ENCODE results near the gene TTI1. TPM values are rescaled to one million over a fixed set of nuclear protein-coding genes. Genes with fewer than 3 reads are reported as not detected.
A peak's percentile ranks its signal among the peaks of the same experiment; 100 is the strongest.

Gene TTI1
- total and polyA plus RNA-seq, 2 of the 13 experiments (the other 11 are each of a cell fraction or from before 2014, with no cell fraction given) = 22.9 to 39.8 TPM

DNA sequence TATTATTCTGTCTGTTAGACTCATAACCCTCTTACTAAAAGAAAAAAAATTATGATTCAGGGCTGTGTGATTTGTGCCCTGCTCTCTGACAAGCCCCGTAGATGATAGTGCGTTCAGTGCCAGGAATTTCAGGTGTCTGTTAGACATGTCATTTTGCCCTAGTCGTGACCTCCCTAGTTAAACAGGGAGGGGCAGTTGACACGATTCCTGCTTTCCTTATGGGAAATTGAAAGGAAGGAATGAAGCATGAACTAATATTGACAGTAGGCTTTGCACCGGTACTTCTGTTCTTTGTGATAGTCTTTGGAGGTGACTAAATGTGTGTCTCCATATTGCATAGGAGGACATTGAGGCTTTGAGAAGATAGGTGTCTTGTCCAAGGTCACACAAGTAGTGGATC, 26.6 kb upstream of the TTI1 start (continued):
- TF ChIP-seq, protein P1, sequence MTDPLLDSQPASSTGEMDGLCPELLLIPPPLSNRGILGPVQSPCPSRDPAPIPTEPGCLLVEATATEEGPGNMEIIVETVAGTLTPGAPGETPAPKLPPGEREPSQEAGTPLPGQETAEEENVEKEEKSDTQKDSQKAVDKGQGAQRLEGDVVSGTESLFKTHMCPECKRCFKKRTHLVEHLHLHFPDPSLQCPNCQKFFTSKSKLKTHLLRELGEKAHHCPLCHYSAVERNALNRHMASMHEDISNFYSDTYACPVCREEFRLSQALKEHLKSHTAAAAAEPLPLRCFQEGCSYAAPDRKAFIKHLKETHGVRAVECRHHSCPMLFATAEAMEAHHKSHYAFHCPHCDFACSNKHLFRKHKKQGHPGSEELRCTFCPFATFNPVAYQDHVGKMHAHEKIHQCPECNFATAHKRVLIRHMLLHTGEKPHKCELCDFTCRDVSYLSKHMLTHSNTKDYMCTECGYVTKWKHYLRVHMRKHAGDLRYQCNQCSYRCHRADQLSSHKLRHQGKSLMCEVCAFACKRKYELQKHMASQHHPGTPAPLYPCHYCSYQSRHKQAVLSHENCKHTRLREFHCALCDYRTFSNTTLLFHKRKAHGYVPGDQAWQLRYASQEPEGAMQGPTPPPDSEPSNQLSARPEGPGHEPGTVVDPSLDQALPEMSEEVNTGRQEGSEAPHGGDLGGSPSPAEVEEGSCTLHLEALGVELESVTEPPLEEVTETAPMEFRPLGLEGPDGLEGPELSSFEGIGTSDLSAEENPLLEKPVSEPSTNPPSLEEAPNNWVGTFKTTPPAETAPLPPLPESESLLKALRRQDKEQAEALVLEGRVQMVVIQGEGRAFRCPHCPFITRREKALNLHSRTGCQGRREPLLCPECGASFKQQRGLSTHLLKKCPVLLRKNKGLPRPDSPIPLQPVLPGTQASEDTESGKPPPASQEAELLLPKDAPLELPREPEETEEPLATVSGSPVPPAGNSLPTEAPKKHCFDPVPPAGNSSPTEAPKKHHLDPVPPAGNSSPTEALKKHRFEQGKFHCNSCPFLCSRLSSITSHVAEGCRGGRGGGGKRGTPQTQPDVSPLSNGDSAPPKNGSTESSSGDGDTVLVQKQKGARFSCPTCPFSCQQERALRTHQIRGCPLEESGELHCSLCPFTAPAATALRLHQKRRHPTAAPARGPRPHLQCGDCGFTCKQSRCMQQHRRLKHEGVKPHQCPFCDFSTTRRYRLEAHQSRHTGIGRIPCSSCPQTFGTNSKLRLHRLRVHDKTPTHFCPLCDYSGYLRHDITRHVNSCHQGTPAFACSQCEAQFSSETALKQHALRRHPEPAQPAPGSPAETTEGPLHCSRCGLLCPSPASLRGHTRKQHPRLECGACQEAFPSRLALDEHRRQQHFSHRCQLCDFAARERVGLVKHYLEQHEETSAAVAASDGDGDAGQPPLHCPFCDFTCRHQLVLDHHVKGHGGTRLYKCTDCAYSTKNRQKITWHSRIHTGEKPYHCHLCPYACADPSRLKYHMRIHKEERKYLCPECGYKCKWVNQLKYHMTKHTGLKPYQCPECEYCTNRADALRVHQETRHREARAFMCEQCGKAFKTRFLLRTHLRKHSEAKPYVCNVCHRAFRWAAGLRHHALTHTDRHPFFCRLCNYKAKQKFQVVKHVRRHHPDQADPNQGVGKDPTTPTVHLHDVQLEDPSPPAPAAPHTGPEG (CRISPR knock-in tag; IDR thresholded peaks at IDR 0.05) = no peak
- TF ChIP-seq, protein P2, sequence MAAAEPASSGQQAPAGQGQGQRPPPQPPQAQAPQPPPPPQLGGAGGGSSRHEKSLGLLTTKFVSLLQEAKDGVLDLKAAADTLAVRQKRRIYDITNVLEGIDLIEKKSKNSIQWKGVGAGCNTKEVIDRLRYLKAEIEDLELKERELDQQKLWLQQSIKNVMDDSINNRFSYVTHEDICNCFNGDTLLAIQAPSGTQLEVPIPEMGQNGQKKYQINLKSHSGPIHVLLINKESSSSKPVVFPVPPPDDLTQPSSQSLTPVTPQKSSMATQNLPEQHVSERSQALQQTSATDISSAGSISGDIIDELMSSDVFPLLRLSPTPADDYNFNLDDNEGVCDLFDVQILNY (CRISPR knock-in tag; conservative IDR thresholded peaks at IDR 0.05) = no peak
- TF ChIP-seq ZNF136 (CRISPR knock-in tag; IDR thresholded peaks at IDR 0.05; ENCODE audit: low read depth) = no peak
- no peak for TF ChIP-seq JARID2 (CRISPR knock-in tag; IDR thresholded peaks at IDR 0.05; ENCODE audit: insufficient replicate concordance)
- TF ChIP-seq ZNF143 (CRISPR knock-in tag; IDR thresholded peaks at IDR 0.05) = no peak
- TF ChIP-seq MLLT10 (CRISPR knock-in tag; IDR thresholded peaks at IDR 0.05) = no peak
- peak; percentile 56; the same call in 1 of the 2 replicates for TF ChIP-seq NR2F2 (IDR thresholded peaks at IDR 0.05; ENCODE audit: borderline replicate concordance, low read depth)
- no peak for TF ChIP-seq SIX1 (CRISPR knock-in tag; IDR thresholded peaks at IDR 0.05; ENCODE audit: borderline replicate concordance)
- TF ChIP-seq ZNF678 (CRISPR knock-in tag; IDR thresholded peaks at IDR 0.05) = no peak
- TF ChIP-seq, protein P3, sequence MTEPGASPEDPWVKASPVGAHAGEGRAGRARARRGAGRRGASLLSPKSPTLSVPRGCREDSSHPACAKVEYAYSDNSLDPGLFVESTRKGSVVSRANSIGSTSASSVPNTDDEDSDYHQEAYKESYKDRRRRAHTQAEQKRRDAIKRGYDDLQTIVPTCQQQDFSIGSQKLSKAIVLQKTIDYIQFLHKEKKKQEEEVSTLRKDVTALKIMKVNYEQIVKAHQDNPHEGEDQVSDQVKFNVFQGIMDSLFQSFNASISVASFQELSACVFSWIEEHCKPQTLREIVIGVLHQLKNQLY (CRISPR knock-in tag; IDR thresholded peaks at IDR 0.05) = peak; percentile 57
- TF ChIP-seq RCOR2 (CRISPR knock-in tag; IDR thresholded peaks at IDR 0.05) = no peak; the same call in 1 of the 2 replicates
- no peak for TF ChIP-seq CHD4 (IDR thresholded peaks at IDR 0.05; ENCODE audit: borderline replicate concordance, low read length)
- TF ChIP-seq TP53 (CRISPR knock-in tag; conservative IDR thresholded peaks at IDR 0.05) = no peak
- no peak for TF ChIP-seq MEF2D (CRISPR knock-in tag; IDR thresholded peaks at IDR 0.05)
- no peak for TF ChIP-seq ZNF441 (CRISPR knock-in tag; IDR thresholded peaks at IDR 0.05; ENCODE audit: borderline replicate concordance)
- no peak for TF ChIP-seq ZNF30 (CRISPR knock-in tag; IDR thresholded peaks at IDR 0.05)
- no peak for TF ChIP-seq ZNF598 (CRISPR knock-in tag; IDR thresholded peaks at IDR 0.05; ENCODE audit: borderline replicate concordance)
- peak; percentile 39; the same call in 1 of the 2 replicates for TF ChIP-seq HNF4A (CRISPR knock-in tag; IDR thresholded peaks at IDR 0.05)
- TF ChIP-seq, protein P4, sequence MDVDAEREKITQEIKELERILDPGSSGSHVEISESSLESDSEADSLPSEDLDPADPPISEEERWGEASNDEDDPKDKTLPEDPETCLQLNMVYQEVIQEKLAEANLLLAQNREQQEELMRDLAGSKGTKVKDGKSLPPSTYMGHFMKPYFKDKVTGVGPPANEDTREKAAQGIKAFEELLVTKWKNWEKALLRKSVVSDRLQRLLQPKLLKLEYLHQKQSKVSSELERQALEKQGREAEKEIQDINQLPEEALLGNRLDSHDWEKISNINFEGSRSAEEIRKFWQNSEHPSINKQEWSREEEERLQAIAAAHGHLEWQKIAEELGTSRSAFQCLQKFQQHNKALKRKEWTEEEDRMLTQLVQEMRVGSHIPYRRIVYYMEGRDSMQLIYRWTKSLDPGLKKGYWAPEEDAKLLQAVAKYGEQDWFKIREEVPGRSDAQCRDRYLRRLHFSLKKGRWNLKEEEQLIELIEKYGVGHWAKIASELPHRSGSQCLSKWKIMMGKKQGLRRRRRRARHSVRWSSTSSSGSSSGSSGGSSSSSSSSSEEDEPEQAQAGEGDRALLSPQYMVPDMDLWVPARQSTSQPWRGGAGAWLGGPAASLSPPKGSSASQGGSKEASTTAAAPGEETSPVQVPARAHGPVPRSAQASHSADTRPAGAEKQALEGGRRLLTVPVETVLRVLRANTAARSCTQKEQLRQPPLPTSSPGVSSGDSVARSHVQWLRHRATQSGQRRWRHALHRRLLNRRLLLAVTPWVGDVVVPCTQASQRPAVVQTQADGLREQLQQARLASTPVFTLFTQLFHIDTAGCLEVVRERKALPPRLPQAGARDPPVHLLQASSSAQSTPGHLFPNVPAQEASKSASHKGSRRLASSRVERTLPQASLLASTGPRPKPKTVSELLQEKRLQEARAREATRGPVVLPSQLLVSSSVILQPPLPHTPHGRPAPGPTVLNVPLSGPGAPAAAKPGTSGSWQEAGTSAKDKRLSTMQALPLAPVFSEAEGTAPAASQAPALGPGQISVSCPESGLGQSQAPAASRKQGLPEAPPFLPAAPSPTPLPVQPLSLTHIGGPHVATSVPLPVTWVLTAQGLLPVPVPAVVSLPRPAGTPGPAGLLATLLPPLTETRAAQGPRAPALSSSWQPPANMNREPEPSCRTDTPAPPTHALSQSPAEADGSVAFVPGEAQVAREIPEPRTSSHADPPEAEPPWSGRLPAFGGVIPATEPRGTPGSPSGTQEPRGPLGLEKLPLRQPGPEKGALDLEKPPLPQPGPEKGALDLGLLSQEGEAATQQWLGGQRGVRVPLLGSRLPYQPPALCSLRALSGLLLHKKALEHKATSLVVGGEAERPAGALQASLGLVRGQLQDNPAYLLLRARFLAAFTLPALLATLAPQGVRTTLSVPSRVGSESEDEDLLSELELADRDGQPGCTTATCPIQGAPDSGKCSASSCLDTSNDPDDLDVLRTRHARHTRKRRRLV (CRISPR knock-in tag; IDR thresholded peaks at IDR 0.05) = no peak
- no peak for TF ChIP-seq MIXL1 (CRISPR knock-in tag; IDR thresholded peaks at IDR 0.05)

Measured in HepG2 (cell line).